WERI-Rb-1 (cell line): ENCODE measurements around the gene YBX2.

ENCODE experiments used
- DNase-seq: peaks from one replicate; pipeline ENCODE4 v3.0.0-alpha.2; 2020
- H3K27ac ChIP-seq: fragments of 250-450 bp; sonication (Bioruptor Pico); 2 replicates; pipeline ENCODE4 v1.5.1; 2020; ENCODE audit warnings: mild to moderate bottlenecking, moderate library complexity
- H3K27me3 ChIP-seq: fragments of 250-450 bp; sonication (Bioruptor Pico); 2 replicates; pipeline ENCODE4 v1.5.1; 2021; ENCODE audit warnings: mild to moderate bottlenecking, low read depth, moderate library complexity; ENCODE audit not compliant: insufficient read depth, severe bottlenecking
- H3K36me3 ChIP-seq: fragments of 250-450 bp; sonication (Bioruptor Pico); 2 replicates; pipeline ENCODE4 v1.5.1; 2020; ENCODE audit warnings: mild to moderate bottlenecking, moderate library complexity
- H3K4me3 ChIP-seq: 2 replicates; pipeline ENCODE4 v1.5.1; 2011; ENCODE audit warnings: low read depth, mild to moderate bottlenecking, control low read depth, low read length
- H3K9me3 ChIP-seq: fragments of 250-450 bp; sonication (Bioruptor Pico); 2 replicates; pipeline ENCODE4 v1.5.1; 2021; ENCODE audit warnings: mild to moderate bottlenecking, moderate library complexity; ENCODE audit not compliant: severe bottlenecking
- CTCF ChIP-seq: IDR thresholded peaks from 2 replicates; pipeline ENCODE4 v1.5.1; 2011; ENCODE audit warnings: low read depth, mild to moderate bottlenecking, control low read depth, inconsistent platforms, low read length

Gene YBX2

GRCh38 chr17:7259555-7259889 lies 34.9 kb downstream of the YBX2 start:
- no peak overlapping the region for H3K4me3 ChIP-seq
- no peak for TF ChIP-seq CTCF
- no peaks in the 10 kb centered on the region for H3K9me3 ChIP-seq
- DNase-seq: no peak
- peaks cover 52% of the 10 kb centered on the region for H3K36me3 ChIP-seq
- H3K27ac ChIP-seq: no peak overlapping the region
- no peaks in the 10 kb centered on the region for H3K27me3 ChIP-seq

GRCh38 chr17:7258731-7259554 lies 35.5 kb downstream of the YBX2 start:
- Histone ChIP-seq H3K27ac (no peak overlapping the region), H3K4me3 (no peak overlapping the region)
- no peak for DNase-seq

GRCh38 chr17:7256766-7257456 lies 37.5 kb downstream of the YBX2 start:
- Histone ChIP-seq H3K9me3 (no peaks in the 10 kb centered on the region), H3K27me3 (no peaks in the 10 kb centered on the region), H3K27ac (no peak overlapping the region), H3K4me3 (no peak overlapping the region), H3K36me3 (peaks cover 65% of the 10 kb centered on the region)
- TF ChIP-seq CTCF: no peak
- DNase-seq: no peak

More at GRCh38 chr17:7258731-7259554, 35.5 kb downstream of the YBX2 start:
- Histone ChIP-seq H3K9me3 (no peaks in the 10 kb centered on the region), H3K36me3 (peaks cover 58% of the 10 kb centered on the region), H3K27me3 (no peaks in the 10 kb centered on the region)
- TF ChIP-seq CTCF: no peak

- no peak for TF ChIP-seq CTCF
- H3K9me3 ChIP-seq: no peaks in the 10 kb centered on the region
- peaks cover 63% of the 10 kb centered on the region for H3K36me3 ChIP-seq
- H3K27ac ChIP-seq: no peak overlapping the region
- no peak overlapping the region for H3K4me3 ChIP-seq
- no peak for DNase-seq
- no peaks in the 10 kb centered on the region for H3K27me3 ChIP-seq
Observed at GRCh38 chr17:7254511-7254910, 39.9 kb downstream of the YBX2 start.

GRCh38 chr17:7253082-7253481 lies 41.4 kb downstream of the YBX2 start:
- no peak for DNase-seq
- no peak for TF ChIP-seq CTCF
- H3K27ac ChIP-seq: peak overlapping the region; percentile 98
- peaks cover 52% of the 10 kb centered on the region for H3K36me3 ChIP-seq
- H3K4me3 ChIP-seq: peak overlapping the region; percentile 75
- H3K9me3 ChIP-seq: no peaks in the 10 kb centered on the region
- H3K27me3 ChIP-seq: no peaks in the 10 kb centered on the region
